Measurements from ENCODE around the gene TEAD4. TPM values are rescaled to one million over a fixed set of nuclear protein-coding genes. Genes with fewer than 3 reads are reported as not detected.
A peak's percentile ranks its signal among the peaks of the same experiment; 100 is the strongest.

Gene TEAD4
- total RNA-seq, 1 experiment from 2014 or later, result 96.8 TPM

GRCh38 chr12:3083241-3083920 is 124.2 kb downstream of the TEAD4 start (continued):
- no peak for TF ChIP-seq FOXP1 (CRISPR knock-in tag; IDR thresholded peaks at IDR 0.05; ENCODE audit: borderline replicate concordance)

GRCh38 chr12:3083921-3084347 is 124.7 kb downstream of the TEAD4 start:
- no peak overlapping the region for H3K4me3 Mint-ChIP-seq
- POLR2A ChIA-PET, result no interaction called here

DNA sequence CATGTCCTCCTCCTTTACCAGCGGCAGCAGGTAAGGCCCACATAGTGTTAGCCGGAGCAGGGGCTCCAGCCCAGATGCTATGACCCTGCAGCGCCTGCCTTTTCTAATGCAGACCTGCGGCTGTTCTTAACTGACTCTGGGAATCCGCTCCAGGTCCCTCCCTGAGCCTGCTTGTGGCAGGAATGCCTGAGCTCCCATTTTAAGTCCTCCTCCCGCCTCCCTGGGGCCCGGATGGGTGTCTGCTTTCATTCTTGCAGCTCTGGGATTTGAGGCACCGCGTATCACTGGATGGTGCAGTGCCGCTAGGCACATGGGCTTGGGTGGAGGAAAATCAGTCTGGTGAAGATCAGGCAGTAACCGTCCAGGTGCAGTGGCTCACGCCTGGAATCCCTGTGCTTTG is 125.5 kb downstream of the TEAD4 start:
- Mint-ChIP-seq H3K27me3 (ENCODE audit: low read depth) (no peaks in the 10 kb centered on the region), H3K9me3 (peaks cover 18% of the 10 kb centered on the region), H3K4me1 (peaks cover 38% of the 10 kb centered on the region), H3K4me3 (no peak overlapping the region; the same call in 1 of the 2 replicates), H3K36me3 (peaks cover 10% of the 10 kb centered on the region), H3K27ac (peak overlapping the region; percentile 82)
- DNase-seq (ENCODE audit: low spot score), result peak; percentile 73
- ChIA-PET POLR2A (interaction anchor here (0.7 kb wide), 1 partner anchor 208 kb away, joined by 3 read pairs; the partner anchor contains the start of genes FOXM1 and RHNO1), CTCF (interaction anchor here (1.0 to 1.4 kb wide), 3 partner anchors 12 to 191 kb away, joined by 3 to 11 read pairs (median 4); no protein-coding TSS in a partner anchor)
- peak; percentile 89 for ATAC-seq
- TF ChIP-seq ZNF423 (CRISPR knock-in tag; IDR thresholded peaks at IDR 0.05) (peak; percentile 26; the same call in 1 of the 2 replicates), JAZF1 (CRISPR knock-in tag; IDR thresholded peaks at IDR 0.05) (no peak), SP1 (CRISPR knock-in tag; conservative IDR thresholded peaks at IDR 0.05) (no peak), NFYB (CRISPR knock-in tag; conservative IDR thresholded peaks at IDR 0.05; ENCODE audit: low read depth) (no peak), NR3C1 (CRISPR knock-in tag; conservative IDR thresholded peaks at IDR 0.05; ENCODE audit: low read depth) (no peak), ZBTB43 (CRISPR knock-in tag; IDR thresholded peaks at IDR 0.05) (no peak), ZNF281 (CRISPR knock-in tag; IDR thresholded peaks at IDR 0.05) (no peak), ZNF263 (CRISPR knock-in tag; IDR thresholded peaks at IDR 0.05; ENCODE audit: low read depth) (no peak)
- TF ChIP-seq, protein P1, sequence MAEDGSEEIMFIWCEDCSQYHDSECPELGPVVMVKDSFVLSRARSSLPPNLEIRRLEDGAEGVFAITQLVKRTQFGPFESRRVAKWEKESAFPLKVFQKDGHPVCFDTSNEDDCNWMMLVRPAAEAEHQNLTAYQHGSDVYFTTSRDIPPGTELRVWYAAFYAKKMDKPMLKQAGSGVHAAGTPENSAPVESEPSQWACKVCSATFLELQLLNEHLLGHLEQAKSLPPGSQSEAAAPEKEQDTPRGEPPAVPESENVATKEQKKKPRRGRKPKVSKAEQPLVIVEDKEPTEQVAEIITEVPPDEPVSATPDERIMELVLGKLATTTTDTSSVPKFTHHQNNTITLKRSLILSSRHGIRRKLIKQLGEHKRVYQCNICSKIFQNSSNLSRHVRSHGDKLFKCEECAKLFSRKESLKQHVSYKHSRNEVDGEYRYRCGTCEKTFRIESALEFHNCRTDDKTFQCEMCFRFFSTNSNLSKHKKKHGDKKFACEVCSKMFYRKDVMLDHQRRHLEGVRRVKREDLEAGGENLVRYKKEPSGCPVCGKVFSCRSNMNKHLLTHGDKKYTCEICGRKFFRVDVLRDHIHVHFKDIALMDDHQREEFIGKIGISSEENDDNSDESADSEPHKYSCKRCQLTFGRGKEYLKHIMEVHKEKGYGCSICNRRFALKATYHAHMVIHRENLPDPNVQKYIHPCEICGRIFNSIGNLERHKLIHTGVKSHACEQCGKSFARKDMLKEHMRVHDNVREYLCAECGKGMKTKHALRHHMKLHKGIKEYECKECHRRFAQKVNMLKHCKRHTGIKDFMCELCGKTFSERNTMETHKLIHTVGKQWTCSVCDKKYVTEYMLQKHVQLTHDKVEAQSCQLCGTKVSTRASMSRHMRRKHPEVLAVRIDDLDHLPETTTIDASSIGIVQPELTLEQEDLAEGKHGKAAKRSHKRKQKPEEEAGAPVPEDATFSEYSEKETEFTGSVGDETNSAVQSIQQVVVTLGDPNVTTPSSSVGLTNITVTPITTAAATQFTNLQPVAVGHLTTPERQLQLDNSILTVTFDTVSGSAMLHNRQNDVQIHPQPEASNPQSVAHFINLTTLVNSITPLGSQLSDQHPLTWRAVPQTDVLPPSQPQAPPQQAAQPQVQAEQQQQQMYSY (CRISPR knock-in tag; IDR thresholded peaks at IDR 0.05), result peak; percentile 83

More at GRCh38 chr12:3083921-3084347, 124.7 kb downstream of the TEAD4 start:
- no peaks in the 10 kb centered on the region for H3K27me3 Mint-ChIP-seq (ENCODE audit: low read depth)
- ATAC-seq, result peak; percentile 55
- H3K4me1 Mint-ChIP-seq, result peaks cover 38% of the 10 kb centered on the region
- DNase-seq (ENCODE audit: low spot score), result no peak
- CTCF ChIA-PET, result interaction anchor here (1.4 to 1.7 kb wide), 2 partner anchors 49 to 192 kb away, joined by 4 read pairs; no protein-coding TSS in a partner anchor
- peak overlapping the region; percentile 82; the same call in 1 of the 2 replicates for H3K27ac Mint-ChIP-seq
- peaks cover 10% of the 10 kb centered on the region for H3K36me3 Mint-ChIP-seq
- H3K9me3 Mint-ChIP-seq, result peaks cover 18% of the 10 kb centered on the region
- TF ChIP-seq TP53 (CRISPR knock-in tag; IDR thresholded peaks at IDR 0.05) (no peak), ZNF423 (CRISPR knock-in tag; IDR thresholded peaks at IDR 0.05) (peak; percentile 95), MYBL2 (CRISPR knock-in tag; IDR thresholded peaks at IDR 0.05) (no peak)

All from WTC11 (cell line).